ENCODE measurements around the gene FBRS.

FBRS gene

GRCh38 chr16:30650369-30651123 is 7.7 kb upstream of the FBRS start, which contains the start of gene PRR14 (continued):
- peak; percentile 98 for TF ChIP-seq ZNF398 (tag by site-specific recombination; IDR thresholded peaks at IDR 0.05)
- peak; percentile 80; the same call in 1 of the 2 replicates for TF ChIP-seq ZNF324 (tag by site-specific recombination; IDR thresholded peaks at IDR 0.05)
- TF ChIP-seq ZNF335 (tag by site-specific recombination; conservative IDR thresholded peaks at IDR 0.05) = peak; percentile 100
- TF ChIP-seq SP3 (tag by site-specific recombination; IDR thresholded peaks at IDR 0.05) = peak; percentile 100
- TF ChIP-seq ZNF311 (tag by site-specific recombination; IDR thresholded peaks at IDR 0.05; ENCODE audit: borderline replicate concordance) = no peak
- TF ChIP-seq ZNF580 (tag by site-specific recombination; IDR thresholded peaks at IDR 0.05) = peak; percentile 100
- TF ChIP-seq ZNF366 (tag by site-specific recombination; conservative IDR thresholded peaks at IDR 0.05) = peak; percentile 61
- TF ChIP-seq PBX3 (CRISPR knock-in tag; IDR thresholded peaks at IDR 0.05) = 0 out of 2 replicates have a peak, but pooled peaks have one; percentile 15
- no peak for TF ChIP-seq ZNF791 (tag by site-specific recombination; IDR thresholded peaks at IDR 0.05)
- no peak for TF ChIP-seq ELK4 (IDR thresholded peaks at IDR 0.05; ENCODE audit: borderline replicate concordance, low read depth, low read length)
- TF ChIP-seq ZNF354C (tag by site-specific recombination; IDR thresholded peaks at IDR 0.05; ENCODE audit: borderline replicate concordance, low read depth) = no peak
- TF ChIP-seq KLF8 (tag by site-specific recombination; IDR thresholded peaks at IDR 0.05) = peak; percentile 95
- TF ChIP-seq ZNF404 (tag by site-specific recombination; IDR thresholded peaks at IDR 0.05) = no peak
- no peak for TF ChIP-seq ZNF768 (tag by site-specific recombination; IDR thresholded peaks at IDR 0.05)
- peak; percentile 100 for TF ChIP-seq YY2 (tag by site-specific recombination; IDR thresholded peaks at IDR 0.05)
- no peak for TF ChIP-seq ZFP41 (tag by site-specific recombination; IDR thresholded peaks at IDR 0.05; ENCODE audit: borderline replicate concordance)
- no peak for TF ChIP-seq ZNF670 (tag by site-specific recombination; IDR thresholded peaks at IDR 0.05; ENCODE audit: low read depth)
- peak; percentile 30 for TF ChIP-seq PRDM4 (tag by site-specific recombination; IDR thresholded peaks at IDR 0.05)
- TF ChIP-seq ZIC2 (tag by site-specific recombination; IDR thresholded peaks at IDR 0.05) = peak; percentile 76
- TF ChIP-seq EGR2 (tag by site-specific recombination; IDR thresholded peaks at IDR 0.05; ENCODE audit: low read depth) = peak; percentile 98
- peak; percentile 87 for TF ChIP-seq CTCF (tag by site-specific recombination; IDR thresholded peaks at IDR 0.05)
- TF ChIP-seq HOXD13 (CRISPR knock-in tag; IDR thresholded peaks at IDR 0.05; ENCODE audit: borderline replicate concordance) = peak; percentile 100
- peak; percentile 71; the same call in 1 of the 2 replicates for TF ChIP-seq INSM2 (tag by site-specific recombination; IDR thresholded peaks at IDR 0.05)
- TF ChIP-seq ZNF302 (tag by site-specific recombination; IDR thresholded peaks at IDR 0.05; ENCODE audit: low read depth) = no peak
- TF ChIP-seq ZNF610 (tag by site-specific recombination; IDR thresholded peaks at IDR 0.05; ENCODE audit: borderline replicate concordance) = peak; percentile 63; the same call in 1 of the 2 replicates
- TF ChIP-seq IKZF3 (tag by site-specific recombination; IDR thresholded peaks at IDR 0.05) = peak; percentile 98
- peak; percentile 100 for TF ChIP-seq ZNF561 (tag by site-specific recombination; IDR thresholded peaks at IDR 0.05; ENCODE audit: borderline replicate concordance)

All from HEK293 (cell line).